ENCODE data around the gene CCL17. TPM values are rescaled to one million over a fixed set of nuclear protein-coding genes. Genes with fewer than 3 reads are reported as not detected.

CCL17 gene
- total RNA-seq, 2 donors from 2014 or later = not detected

GRCh38 chr16:57427307-57427706 lies 22.7 kb downstream of the CCL17 start:
- Histone ChIP-seq H3K27me3 (no peaks in the 10 kb centered on the region), H3K36me3 (peaks cover 14% of the 10 kb centered on the region), H3K27ac (no peak overlapping the region), H3K9ac (ENCODE audit: low read depth in 2 of 2, low read length in 2 of 2) (no peak overlapping the region), H3K4me3 (no peak overlapping the region), H3K9me3 (no peaks in the 10 kb centered on the region), H3K4me1 (no peaks in the 10 kb centered on the region)
- intact Hi-C loops (cut with DNase I) = no loop called here
- no peak for DNase-seq
- no peak for TF ChIP-seq CTCF (IDR thresholded peaks at IDR 0.05)

GRCh38 chr16:57427824-57428223 lies 23.3 kb downstream of the CCL17 start:
- DNase-seq = no peak
- intact Hi-C loops (cut with DNase I) = no loop called here

GRCh38 chr16:57430955-57431354 lies 26.4 kb downstream of the CCL17 start:
- no peaks in the 10 kb centered on the region for H3K9me3 ChIP-seq
- no peaks in the 10 kb centered on the region for H3K4me1 ChIP-seq
- peaks cover 30% of the 10 kb centered on the region for H3K36me3 ChIP-seq
- no peak overlapping the region for H3K27ac ChIP-seq
- DNase-seq = no peak
- no peak overlapping the region for H3K9ac ChIP-seq (ENCODE audit: low read depth in 2 of 2, low read length in 2 of 2)
- no peak overlapping the region for H3K4me3 ChIP-seq
- TF ChIP-seq CTCF (IDR thresholded peaks at IDR 0.05) = no peak
- H3K27me3 ChIP-seq = no peaks in the 10 kb centered on the region
- intact Hi-C loops (cut with DNase I) = no loop called here

More at GRCh38 chr16:57427824-57428223, 23.3 kb downstream of the CCL17 start:
- H3K4me3 ChIP-seq = no peak overlapping the region
- peaks cover 14% of the 10 kb centered on the region for H3K36me3 ChIP-seq
- H3K9ac ChIP-seq (ENCODE audit: low read depth in 2 of 2, low read length in 2 of 2) = no peak overlapping the region
- no peaks in the 10 kb centered on the region for H3K9me3 ChIP-seq
- H3K27me3 ChIP-seq = no peaks in the 10 kb centered on the region
- TF ChIP-seq CTCF (IDR thresholded peaks at IDR 0.05) = no peak
- H3K4me1 ChIP-seq = no peaks in the 10 kb centered on the region
- H3K27ac ChIP-seq = no peak overlapping the region

- no peaks in the 10 kb centered on the region for H3K9me3 ChIP-seq
- H3K4me1 ChIP-seq = no peaks in the 10 kb centered on the region
- no peaks in the 10 kb centered on the region for H3K27me3 ChIP-seq
- no peak overlapping the region for H3K27ac ChIP-seq
- H3K36me3 ChIP-seq = peaks cover 30% of the 10 kb centered on the region
- H3K4me3 ChIP-seq = no peak overlapping the region
- no peak overlapping the region for H3K9ac ChIP-seq (ENCODE audit: low read depth in 2 of 2, low read length in 2 of 2)
- TF ChIP-seq CTCF (IDR thresholded peaks at IDR 0.05) = no peak
- DNase-seq = no peak
- intact Hi-C loops (cut with DNase I) = no loop called here
Measured at GRCh38 chr16:57432505-57432904, 27.9 kb downstream of the CCL17 start.

- Histone ChIP-seq H3K27me3 (no peaks in the 10 kb centered on the region), H3K36me3 (peaks cover 30% of the 10 kb centered on the region), H3K9ac (ENCODE audit: low read depth in 2 of 2, low read length in 2 of 2) (no peak overlapping the region), H3K9me3 (no peaks in the 10 kb centered on the region), H3K4me1 (no peaks in the 10 kb centered on the region), H3K27ac (no peak overlapping the region), H3K4me3 (no peak overlapping the region)
- intact Hi-C loops (cut with DNase I) = no loop called here
- DNase-seq = no peak
- no peak for TF ChIP-seq CTCF (IDR thresholded peaks at IDR 0.05)
Measured at GRCh38 chr16:57432989-57433388, 28.4 kb downstream of the CCL17 start.

- Histone ChIP-seq H3K4me3 (no peak overlapping the region), H3K36me3 (peaks cover 30% of the 10 kb centered on the region), H3K27ac (no peak overlapping the region), H3K4me1 (no peaks in the 10 kb centered on the region), H3K9me3 (no peaks in the 10 kb centered on the region), H3K9ac (ENCODE audit: low read depth in 2 of 2, low read length in 2 of 2) (no peak overlapping the region), H3K27me3 (no peaks in the 10 kb centered on the region)
- DNase-seq = no peak
- intact Hi-C loops (cut with DNase I) = no loop called here
- TF ChIP-seq CTCF (IDR thresholded peaks at IDR 0.05) = no peak
Measured at GRCh38 chr16:57434003-57434402, 29.4 kb downstream of the CCL17 start.

Measured in colonic mucosa (tissue), 4 donors.